ENCODE measurements around the gene SCYGR1.
"Not testable (repeated sequence)": the region's sequence is repeated elsewhere in the genome, so short reads cannot be mapped to it uniquely, and the experiment has no call there.

The SCYGR1 gene

GRCh38 chr2:227402321-227402720 lies 14.6 kb upstream of the SCYGR1 start:
- DNase-seq, result no peak

- DNase-seq, result no peak
Observed at GRCh38 chr2:227401550-227401949, 13.8 kb upstream of the SCYGR1 start.

GRCh38 chr2:227398684-227399670 lies 11.2 kb upstream of the SCYGR1 start:
- DNase-seq, result no peak

GRCh38 chr2:227397562-227397961 lies 9.8 kb upstream of the SCYGR1 start:
- no peak for DNase-seq

- DNase-seq, result no peak
Observed at GRCh38 chr2:227395556-227395955, 7.8 kb upstream of the SCYGR1 start.

- DNase-seq, result no peak
Observed at GRCh38 chr2:227394401-227394800, 6.7 kb upstream of the SCYGR1 start.

GRCh38 chr2:227390468-227391256 lies 2.9 kb upstream of the SCYGR1 start:
- no peak for DNase-seq

GRCh38 chr2:227389661-227390060 lies 1.9 kb upstream of the SCYGR1 start:
- no peak for DNase-seq

- DNase-seq, result no peak
Observed at GRCh38 chr2:227389231-227389630, 1.5 kb upstream of the SCYGR1 start.

GRCh38 chr2:227388537-227389011 lies 825 bp upstream of the SCYGR1 start:
- DNase-seq, result no peak

GRCh38 chr2:227386630-227387029 lies 1.1 kb downstream of the SCYGR1 start:
- DNase-seq, result no peak

- no peak for DNase-seq
Observed at GRCh38 chr2:227383686-227384085, 4.1 kb downstream of the SCYGR1 start.

GRCh38 chr2:227382241-227382835 lies 5.4 kb downstream of the SCYGR1 start:
- not testable (repeated sequence) for DNase-seq

GRCh38 chr2:227379095-227379494 lies 8.7 kb downstream of the SCYGR1 start, which contains the start of gene TM4SF20:
TSS of gene TM4SF20 (minus strand) at chr2:227379306. CDS start at chr2:227379268, 38 bp downstream.
- no peak for DNase-seq

- no peak for DNase-seq
Observed at GRCh38 chr2:227378371-227378782, 9.4 kb downstream of the SCYGR1 start.

GRCh38 chr2:227377467-227378351 lies 10.0 kb downstream of the SCYGR1 start:
- no peak for DNase-seq

GRCh38 chr2:227376656-227377396 lies 10.9 kb downstream of the SCYGR1 start:
- no peak for DNase-seq

GRCh38 chr2:227374158-227374557 lies 13.6 kb downstream of the SCYGR1 start:
- DNase-seq, result no peak

- no peak for DNase-seq
Observed at GRCh38 chr2:227373389-227373788, 14.4 kb downstream of the SCYGR1 start.

- no peak for DNase-seq
Observed at GRCh38 chr2:227370791-227371312, 16.9 kb downstream of the SCYGR1 start.

- DNase-seq, result no peak
Observed at GRCh38 chr2:227370092-227370491, 17.7 kb downstream of the SCYGR1 start.

All from NCI-H2029 (cell line).